Measurements from ENCODE around the gene EXPH5. TPM values are rescaled to one million over a fixed set of nuclear protein-coding genes. Genes with fewer than 3 reads are reported as not detected.

The EXPH5 gene
- total and polyA plus RNA-seq, 12 donors, result 0.14 to 7.4 (median 0.98) TPM

- Histone ChIP-seq H3K4me3 (no peak overlapping the region), H3K4me1 (replicated peaks in 1 of 2) (no peaks in the 10 kb centered on the region), H3K9me3 (replicated peaks in 1 of 3) (no peaks in the 10 kb centered on the region), H3K27ac (no peak overlapping the region), H3K36me3 (replicated peaks in 1 of 2) (no peaks in the 10 kb centered on the region), H3K27me3 (no peaks in the 10 kb centered on the region)
- intact Hi-C loops (cut with DNase I), result no loop called here
- DNase-seq, result no peak
- TF ChIP-seq POLR2A (IDR thresholded peaks at IDR 0.05) (no peak), CTCF (IDR thresholded peaks at IDR 0.05) (no peak)
- WGBS, 4 donors, result 83 to 94% (median 88%) methylated on average over 2 of the region's 2 CpGs
These were observed 22.6 kb downstream of the EXPH5 start for GRCh38 chr11:108571001-108571400.

GRCh38 chr11:108569896-108570295 is 23.7 kb downstream of the EXPH5 start:
- no peaks in the 10 kb centered on the region for H3K36me3 ChIP-seq (replicated peaks in 1 of 2)
- H3K4me3 ChIP-seq, result no peak overlapping the region
- TF ChIP-seq POLR2A (IDR thresholded peaks at IDR 0.05), result no peak
- TF ChIP-seq CTCF (IDR thresholded peaks at IDR 0.05), result no peak
- no peaks in the 10 kb centered on the region for H3K27me3 ChIP-seq
- intact Hi-C loops (cut with DNase I), result loop anchor here in 1 of 2 donors (10.0 kb wide), 1 partner anchor 445 kb away; no protein-coding TSS in a partner anchor
- no peaks in the 10 kb centered on the region for H3K4me1 ChIP-seq (replicated peaks in 1 of 2)
- no peak overlapping the region for H3K27ac ChIP-seq
- no peaks in the 10 kb centered on the region for H3K9me3 ChIP-seq (replicated peaks in 1 of 3)
- DNase-seq, result no peak
- WGBS, 4 donors, result 88 to 100% (median 96%) methylated on average over 1 of the region's 1 CpG

GRCh38 chr11:108568195-108568858 is 25.2 kb downstream of the EXPH5 start:
- 86 to 95% (median 87%) methylated on average over 11 of the region's 11 CpGs for WGBS, 4 donors
- DNase-seq, result no peak
- TF ChIP-seq CTCF (IDR thresholded peaks at IDR 0.05) (no peak), POLR2A (IDR thresholded peaks at IDR 0.05) (no peak)
- no peaks in the 10 kb centered on the region for H3K27me3 ChIP-seq
- no peaks in the 10 kb centered on the region for H3K36me3 ChIP-seq (replicated peaks in 1 of 2)
- no peak overlapping the region for H3K4me3 ChIP-seq
- intact Hi-C loops (cut with DNase I), result loop anchor here in 1 of 2 donors (10.0 kb wide), 1 partner anchor 446 kb away; no protein-coding TSS in a partner anchor
- H3K4me1 ChIP-seq (replicated peaks in 1 of 2), result no peaks in the 10 kb centered on the region
- H3K27ac ChIP-seq, result no peak overlapping the region
- H3K9me3 ChIP-seq (replicated peaks in 1 of 3), result no peaks in the 10 kb centered on the region

GRCh38 chr11:108565653-108566052 is 27.9 kb downstream of the EXPH5 start:
- Histone ChIP-seq H3K9me3 (replicated peaks in 1 of 3) (no peaks in the 10 kb centered on the region), H3K27me3 (no peaks in the 10 kb centered on the region), H3K4me3 (no peak overlapping the region), H3K4me1 (replicated peaks in 1 of 2) (no peaks in the 10 kb centered on the region), H3K36me3 (replicated peaks in 1 of 2) (no peaks in the 10 kb centered on the region), H3K27ac (no peak overlapping the region)
- DNase-seq, result no peak
- WGBS, 4 donors, result 71 to 84% (median 77%) methylated on average over 3 of the region's 3 CpGs
- no peak for TF ChIP-seq CTCF (IDR thresholded peaks at IDR 0.05)
- intact Hi-C loops (cut with DNase I), result loop anchor here in 1 of 2 donors (10.0 kb wide), 1 partner anchor 449 kb away; no protein-coding TSS in a partner anchor
